Superior temporal gyrus (tissue), 1 donor: Measurements from ENCODE around the gene ANO10.
"Not testable (repeated sequence)": the region's sequence is repeated elsewhere in the genome, so short reads cannot be mapped to it uniquely, and the experiment has no call there.

Experiments used
- DNase-seq: peaks from one replicate; pipeline ENCODE4 v3.0.0-alpha.2; 2016; ENCODE audit errors: extremely low spot score

Gene ANO10

GRCh38 chr3:43373560-43373928 is 248.3 kb downstream of the ANO10 start:
- DNase-seq = no peak

GRCh38 chr3:43372809-43373559 is 248.8 kb downstream of the ANO10 start:
- DNase-seq = no peak

GRCh38 chr3:43372007-43372740 is 249.6 kb downstream of the ANO10 start:
- no peak for DNase-seq

- DNase-seq = no peak
These were observed 250.3 kb downstream of the ANO10 start for GRCh38 chr3:43371494-43371893.

- no peak for DNase-seq
These were observed 251.4 kb downstream of the ANO10 start for GRCh38 chr3:43370293-43370980.

GRCh38 chr3:43369404-43370292 is 252.2 kb downstream of the ANO10 start:
- DNase-seq = no peak

GRCh38 chr3:43366885-43367284 is 254.9 kb downstream of the ANO10 start:
- no peak for DNase-seq

GRCh38 chr3:43366481-43366880 is 255.3 kb downstream of the ANO10 start:
- no peak for DNase-seq

GRCh38 chr3:43365601-43366305 is 256.1 kb downstream of the ANO10 start:
- DNase-seq = no peak

GRCh38 chr3:43364926-43365325 is 256.9 kb downstream of the ANO10 start:
- no peak for DNase-seq

- no peak for DNase-seq
These were observed 257.3 kb downstream of the ANO10 start for GRCh38 chr3:43364494-43364893.

GRCh38 chr3:43363621-43364266 is 258.1 kb downstream of the ANO10 start:
- no peak for DNase-seq

GRCh38 chr3:43362961-43363360 is 258.9 kb downstream of the ANO10 start:
- no peak for DNase-seq

- no peak for DNase-seq
These were observed 259.6 kb downstream of the ANO10 start for GRCh38 chr3:43362183-43362582.

- no peak for DNase-seq
These were observed 260.7 kb downstream of the ANO10 start for GRCh38 chr3:43361077-43361476.

GRCh38 chr3:43356033-43356432 is 265.8 kb downstream of the ANO10 start:
- not testable (repeated sequence) for DNase-seq

GRCh38 chr3:43353923-43354670 is 267.7 kb downstream of the ANO10 start:
- DNase-seq = no peak

- no peak for DNase-seq
These were observed 268.4 kb downstream of the ANO10 start for GRCh38 chr3:43353393-43353792.

- no peak for DNase-seq
These were observed 272.1 kb downstream of the ANO10 start for GRCh38 chr3:43349716-43350115.
